ENCODE measurements around the gene CPSF2.

The CPSF2 gene

DNA sequence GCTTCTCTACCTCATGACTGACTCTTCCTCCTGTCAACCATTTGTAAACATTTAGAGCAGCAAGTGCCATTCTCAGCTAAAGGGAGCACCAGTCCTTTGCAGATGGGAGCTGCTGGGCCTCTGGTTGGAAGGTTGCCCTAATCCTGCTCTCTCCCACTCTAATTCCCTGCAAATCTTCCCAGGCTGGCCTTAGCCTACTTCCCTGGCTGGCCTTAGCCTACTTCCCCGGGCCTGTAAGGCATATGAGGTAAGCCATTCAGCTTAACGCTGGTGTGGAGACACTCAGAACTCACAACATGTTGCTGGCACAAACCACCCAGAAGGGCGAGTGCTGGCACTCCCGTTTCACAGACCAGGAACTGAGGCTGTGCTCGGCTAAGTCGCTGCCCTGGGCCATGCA lies 69.0 kb downstream of the CPSF2 start:
- DNase-seq (ENCODE audit: low read depth, low spot score): no peak
- H3K4me1 ChIP-seq (ENCODE audit: insufficient read depth, insufficient read length): no peaks in the 10 kb centered on the region
- H3K9ac ChIP-seq (ENCODE audit: insufficient read length, low read depth): no peak overlapping the region
- no peaks in the 10 kb centered on the region for H3K36me3 ChIP-seq (ENCODE audit: insufficient read depth, insufficient read length, low read length)
- TF ChIP-seq ZNF274 (IDR thresholded peaks at IDR 0.05; ENCODE audit: low read depth, low read length): no peak
- TF ChIP-seq SUZ12 (IDR thresholded peaks at IDR 0.05; ENCODE audit: extremely low read depth, insufficient read depth, insufficient read length): no peak
- TF ChIP-seq YY1 (IDR thresholded peaks at IDR 0.05; ENCODE audit: insufficient read depth, insufficient read length): no peak
- no peaks in the 10 kb centered on the region for H3K27me3 ChIP-seq (ENCODE audit: insufficient read depth, insufficient read length)
- peaks cover 19% of the 10 kb centered on the region; the same call in 1 of the 2 replicates for H3K9me3 ChIP-seq (ENCODE audit: insufficient read depth, low read length)
- no peak overlapping the region for H3K4me3 ChIP-seq (ENCODE audit: insufficient read length, low read depth)

GRCh38 chr14:92198804-92199203 lies 77.0 kb downstream of the CPSF2 start:
- H3K9ac ChIP-seq (ENCODE audit: insufficient read length, low read depth): no peak overlapping the region
- TF ChIP-seq SUZ12 (IDR thresholded peaks at IDR 0.05; ENCODE audit: extremely low read depth, insufficient read depth, insufficient read length): no peak
- no peak for TF ChIP-seq ZNF274 (IDR thresholded peaks at IDR 0.05; ENCODE audit: low read depth, low read length)
- no peak for TF ChIP-seq YY1 (IDR thresholded peaks at IDR 0.05; ENCODE audit: insufficient read depth, insufficient read length)
- DNase-seq (ENCODE audit: low read depth, low spot score): no peak
- H3K4me3 ChIP-seq (ENCODE audit: insufficient read length, low read depth): no peak overlapping the region
- no peaks in the 10 kb centered on the region for H3K36me3 ChIP-seq (ENCODE audit: insufficient read depth, insufficient read length, low read length)
- H3K27me3 ChIP-seq (ENCODE audit: insufficient read depth, insufficient read length): no peaks in the 10 kb centered on the region
- no peaks in the 10 kb centered on the region for H3K4me1 ChIP-seq (ENCODE audit: insufficient read depth, insufficient read length)
- no peaks in the 10 kb centered on the region for H3K9me3 ChIP-seq (ENCODE audit: insufficient read depth, low read length)

GRCh38 chr14:92199763-92200162 lies 78.0 kb downstream of the CPSF2 start:
- H3K4me3 ChIP-seq (ENCODE audit: insufficient read length, low read depth): no peak overlapping the region
- TF ChIP-seq YY1 (IDR thresholded peaks at IDR 0.05; ENCODE audit: insufficient read depth, insufficient read length) (no peak), ZNF274 (IDR thresholded peaks at IDR 0.05; ENCODE audit: low read depth, low read length) (no peak), SUZ12 (IDR thresholded peaks at IDR 0.05; ENCODE audit: extremely low read depth, insufficient read depth, insufficient read length) (no peak)

DNA sequence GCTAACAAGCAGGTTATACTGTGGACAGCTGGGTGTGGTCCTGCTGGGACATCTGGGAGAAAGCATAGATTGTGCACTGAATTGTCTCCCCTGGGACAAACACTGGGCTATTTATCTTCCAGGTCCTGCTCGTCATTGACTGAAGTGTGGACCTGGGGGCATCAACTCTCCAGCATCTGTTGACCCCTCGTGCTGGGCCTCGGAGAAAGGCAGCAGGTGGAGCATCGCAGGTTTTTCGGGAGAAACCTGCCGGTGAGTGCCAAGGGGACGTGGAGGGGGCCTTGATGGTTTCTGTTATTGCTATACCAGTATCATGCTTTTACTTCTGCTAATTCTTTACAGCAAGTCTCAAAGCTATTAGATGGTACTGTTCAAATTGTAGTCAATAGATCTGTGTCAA lies 81.3 kb downstream of the CPSF2 start:
- DNase-seq (ENCODE audit: low read depth, low spot score): no peak
- TF ChIP-seq SUZ12 (IDR thresholded peaks at IDR 0.05; ENCODE audit: extremely low read depth, insufficient read depth, insufficient read length) (no peak), ZNF274 (IDR thresholded peaks at IDR 0.05; ENCODE audit: low read depth, low read length) (no peak), YY1 (IDR thresholded peaks at IDR 0.05; ENCODE audit: insufficient read depth, insufficient read length) (no peak)
- Histone ChIP-seq H3K27me3 (ENCODE audit: insufficient read depth, insufficient read length) (no peaks in the 10 kb centered on the region), H3K9me3 (ENCODE audit: insufficient read depth, low read length) (no peaks in the 10 kb centered on the region), H3K4me1 (ENCODE audit: insufficient read depth, insufficient read length) (no peaks in the 10 kb centered on the region), H3K4me3 (ENCODE audit: insufficient read length, low read depth) (no peak overlapping the region), H3K9ac (ENCODE audit: insufficient read length, low read depth) (no peak overlapping the region), H3K36me3 (ENCODE audit: insufficient read depth, insufficient read length, low read length) (no peaks in the 10 kb centered on the region)

More at GRCh38 chr14:92199763-92200162, 78.0 kb downstream of the CPSF2 start:
- Histone ChIP-seq H3K9me3 (ENCODE audit: insufficient read depth, low read length) (no peaks in the 10 kb centered on the region), H3K9ac (ENCODE audit: insufficient read length, low read depth) (no peak overlapping the region), H3K27me3 (ENCODE audit: insufficient read depth, insufficient read length) (no peaks in the 10 kb centered on the region), H3K4me1 (ENCODE audit: insufficient read depth, insufficient read length) (no peaks in the 10 kb centered on the region), H3K36me3 (ENCODE audit: insufficient read depth, insufficient read length, low read length) (no peaks in the 10 kb centered on the region)
- DNase-seq (ENCODE audit: low read depth, low spot score): no peak

GRCh38 chr14:92204792-92205191 lies 83.0 kb downstream of the CPSF2 start:
- no peak for DNase-seq (ENCODE audit: low read depth, low spot score)
- no peak for TF ChIP-seq SUZ12 (IDR thresholded peaks at IDR 0.05; ENCODE audit: extremely low read depth, insufficient read depth, insufficient read length)
- no peak for TF ChIP-seq YY1 (IDR thresholded peaks at IDR 0.05; ENCODE audit: insufficient read depth, insufficient read length)
- no peak for TF ChIP-seq ZNF274 (IDR thresholded peaks at IDR 0.05; ENCODE audit: low read depth, low read length)

GRCh38 chr14:92207012-92207927 lies 85.5 kb downstream of the CPSF2 start:
- DNase-seq (ENCODE audit: low read depth, low spot score): no peak
- no peaks in the 10 kb centered on the region; the same call in 1 of the 2 replicates for H3K9me3 ChIP-seq (ENCODE audit: insufficient read depth, low read length)
- no peak for TF ChIP-seq YY1 (IDR thresholded peaks at IDR 0.05; ENCODE audit: insufficient read depth, insufficient read length)
- TF ChIP-seq ZNF274 (IDR thresholded peaks at IDR 0.05; ENCODE audit: low read depth, low read length): no peak
- TF ChIP-seq SUZ12 (IDR thresholded peaks at IDR 0.05; ENCODE audit: extremely low read depth, insufficient read depth, insufficient read length): no peak
- H3K27me3 ChIP-seq (ENCODE audit: insufficient read depth, insufficient read length): no peaks in the 10 kb centered on the region
- H3K36me3 ChIP-seq (ENCODE audit: insufficient read depth, insufficient read length, low read length): no peaks in the 10 kb centered on the region
- H3K9ac ChIP-seq (ENCODE audit: insufficient read length, low read depth): no peak overlapping the region
- H3K4me1 ChIP-seq (ENCODE audit: insufficient read depth, insufficient read length): no peaks in the 10 kb centered on the region
- no peak overlapping the region for H3K4me3 ChIP-seq (ENCODE audit: insufficient read length, low read depth)

More at GRCh38 chr14:92204792-92205191, 83.0 kb downstream of the CPSF2 start:
- Histone ChIP-seq H3K4me3 (ENCODE audit: insufficient read length, low read depth) (no peak overlapping the region), H3K9me3 (ENCODE audit: insufficient read depth, low read length) (no peaks in the 10 kb centered on the region), H3K9ac (ENCODE audit: insufficient read length, low read depth) (no peak overlapping the region), H3K4me1 (ENCODE audit: insufficient read depth, insufficient read length) (no peaks in the 10 kb centered on the region), H3K36me3 (ENCODE audit: insufficient read depth, insufficient read length, low read length) (no peaks in the 10 kb centered on the region), H3K27me3 (ENCODE audit: insufficient read depth, insufficient read length) (no peaks in the 10 kb centered on the region)

DNA sequence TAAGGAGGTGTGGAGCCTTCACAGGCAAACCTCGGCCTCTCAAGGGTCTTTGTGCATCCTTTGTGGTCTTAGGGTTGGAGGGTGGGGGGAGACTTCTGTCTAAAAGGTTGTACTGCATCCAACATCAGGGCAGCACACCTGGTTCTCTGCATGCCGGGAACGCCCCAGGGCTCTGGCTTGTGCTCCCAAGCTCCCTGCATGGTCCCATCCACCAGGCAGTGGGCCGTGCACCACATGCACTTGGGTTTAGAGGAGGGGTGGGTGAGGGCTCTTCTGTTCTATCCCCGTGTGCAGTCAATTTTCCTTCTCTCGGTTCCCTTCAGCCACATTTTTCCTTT lies 86.1 kb downstream of the CPSF2 start:
- Histone ChIP-seq H3K36me3 (ENCODE audit: insufficient read depth, insufficient read length, low read length) (no peaks in the 10 kb centered on the region), H3K9me3 (ENCODE audit: insufficient read depth, low read length) (no peaks in the 10 kb centered on the region; the same call in 1 of the 2 replicates), H3K4me3 (ENCODE audit: insufficient read length, low read depth) (no peak overlapping the region), H3K4me1 (ENCODE audit: insufficient read depth, insufficient read length) (no peaks in the 10 kb centered on the region), H3K9ac (ENCODE audit: insufficient read length, low read depth) (no peak overlapping the region), H3K27me3 (ENCODE audit: insufficient read depth, insufficient read length) (no peaks in the 10 kb centered on the region)
- TF ChIP-seq ZNF274 (IDR thresholded peaks at IDR 0.05; ENCODE audit: low read depth, low read length) (no peak), SUZ12 (IDR thresholded peaks at IDR 0.05; ENCODE audit: extremely low read depth, insufficient read depth, insufficient read length) (no peak), YY1 (IDR thresholded peaks at IDR 0.05; ENCODE audit: insufficient read depth, insufficient read length) (no peak)
- no peak for DNase-seq (ENCODE audit: low read depth, low spot score)
